GM15510 (cell line): ENCODE measurements around the gene IP6K2.
A peak's percentile ranks its signal among the peaks of the same experiment; 100 is the strongest.

Source experiments
- POLR2A ChIP-seq: IDR thresholded peaks from 3 replicates; pipeline ENCODE4 v1.6.1; 2011; ENCODE audit warnings: borderline replicate concordance; ENCODE audit not compliant: insufficient read length; ENCODE audit errors: extremely low read depth

The IP6K2 gene

GRCh38 chr3:48656841-48657281 is 60.2 kb downstream of the IP6K2 start:
- TF ChIP-seq POLR2A = no peak

GRCh38 chr3:48656061-48656840 is 60.8 kb downstream of the IP6K2 start:
- TF ChIP-seq POLR2A = peak; percentile 23

GRCh38 chr3:48655606-48656005 is 61.4 kb downstream of the IP6K2 start:
- TF ChIP-seq POLR2A = no peak

- no peak for TF ChIP-seq POLR2A
Measured at GRCh38 chr3:48655063-48655462, 62.0 kb downstream of the IP6K2 start.

- TF ChIP-seq POLR2A = no peak
Measured at GRCh38 chr3:48652923-48653715, 63.9 kb downstream of the IP6K2 start.

- TF ChIP-seq POLR2A = no peak
Measured at GRCh38 chr3:48651771-48652170, 65.2 kb downstream of the IP6K2 start.

GRCh38 chr3:48650723-48651122 is 66.3 kb downstream of the IP6K2 start:
- no peak for TF ChIP-seq POLR2A

GRCh38 chr3:48648188-48648850 is 68.7 kb downstream of the IP6K2 start:
- TF ChIP-seq POLR2A = no peak

- TF ChIP-seq POLR2A = no peak
Measured at GRCh38 chr3:48647714-48648113, 69.3 kb downstream of the IP6K2 start.

GRCh38 chr3:48644898-48645760 is 71.9 kb downstream of the IP6K2 start:
- TF ChIP-seq POLR2A = no peak

- no peak for TF ChIP-seq POLR2A
Measured at GRCh38 chr3:48642605-48643004, 74.4 kb downstream of the IP6K2 start.

- TF ChIP-seq POLR2A = no peak
Measured at GRCh38 chr3:48641396-48641795, 75.6 kb downstream of the IP6K2 start.

GRCh38 chr3:48639944-48640606 is 76.9 kb downstream of the IP6K2 start:
- no peak for TF ChIP-seq POLR2A
